Activated CD4-positive, alpha-beta T cell treated with anti-CD3 and anti-CD28 coated beads, Interleukin-2, amount 10 ng/mL, durations not matched to agents 24 days and 14 days (primary cell): ENCODE data around the gene MARCO. TPM values are rescaled to one million over a fixed set of nuclear protein-coding genes. Genes with fewer than 3 reads are reported as not detected.
A peak's percentile ranks its signal among the peaks of the same experiment; 100 is the strongest.
"Not testable (repeated sequence)": the region's sequence is repeated elsewhere in the genome, so short reads cannot be mapped to it uniquely, and the experiment has no call there.

ENCODE experiments used
- DNase-seq: peaks from one replicate; pipeline ENCODE4 v3.0.0; 2022
- H3K27ac Mint-ChIP-seq: one replicate; pipeline ENCODE4 v1.8.0; 2022; ENCODE audit warnings: mild to moderate bottlenecking, mixed read lengths
- H3K27me3 Mint-ChIP-seq: one replicate; pipeline ENCODE4 v1.8.0; 2022; ENCODE audit warnings: mixed read lengths
- H3K36me3 Mint-ChIP-seq: one replicate; pipeline ENCODE4 v1.8.0; 2022; ENCODE audit warnings: low read depth, mild to moderate bottlenecking, mixed read lengths
- H3K4me1 Mint-ChIP-seq: one replicate; pipeline ENCODE4 v1.8.0; 2021; ENCODE audit warnings: mixed read lengths
- H3K4me3 Mint-ChIP-seq: one replicate; pipeline ENCODE4 v1.8.0; 2022; ENCODE audit warnings: mild to moderate bottlenecking, moderate library complexity, mixed read lengths
- H3K9me3 Mint-ChIP-seq: one replicate; pipeline ENCODE4 v1.8.0; 2021; ENCODE audit warnings: mixed read lengths
- intact Hi-C: fragments of 100-400 bp; cut with micrococcal nuclease; formaldehyde crosslinking; loops from one replicate; pipeline ENCODE4 v1.15.1; 2023
- total RNA-seq: library from RNA; stranded (reverse); gene quantifications from 2 replicates; pipeline ENCODE4 v1.2.3, GENCODE V29; 2022

Gene MARCO
- total RNA-seq, 1 donor from 2014 or later = not detected

GRCh38 chr2:118940486-118941120 is 1.4 kb upstream of the MARCO start:
- H3K4me3 Mint-ChIP-seq = no peak overlapping the region
- no peaks in the 10 kb centered on the region for H3K9me3 Mint-ChIP-seq
- H3K27ac Mint-ChIP-seq = no peak overlapping the region
- H3K27me3 Mint-ChIP-seq = no peaks in the 10 kb centered on the region
- no peak for DNase-seq
- no peaks in the 10 kb centered on the region for H3K4me1 Mint-ChIP-seq
- intact Hi-C loops = no loop called here
- no peaks in the 10 kb centered on the region for H3K36me3 Mint-ChIP-seq

- no peak for DNase-seq
- Mint-ChIP-seq H3K4me3 (no peak overlapping the region), H3K27ac (no peak overlapping the region), H3K36me3 (no peaks in the 10 kb centered on the region), H3K9me3 (no peaks in the 10 kb centered on the region), H3K27me3 (no peaks in the 10 kb centered on the region), H3K4me1 (no peaks in the 10 kb centered on the region)
- intact Hi-C loops = no loop called here
These were observed 1.3 kb downstream of the MARCO start for GRCh38 chr2:118943286-118943685.

DNA sequence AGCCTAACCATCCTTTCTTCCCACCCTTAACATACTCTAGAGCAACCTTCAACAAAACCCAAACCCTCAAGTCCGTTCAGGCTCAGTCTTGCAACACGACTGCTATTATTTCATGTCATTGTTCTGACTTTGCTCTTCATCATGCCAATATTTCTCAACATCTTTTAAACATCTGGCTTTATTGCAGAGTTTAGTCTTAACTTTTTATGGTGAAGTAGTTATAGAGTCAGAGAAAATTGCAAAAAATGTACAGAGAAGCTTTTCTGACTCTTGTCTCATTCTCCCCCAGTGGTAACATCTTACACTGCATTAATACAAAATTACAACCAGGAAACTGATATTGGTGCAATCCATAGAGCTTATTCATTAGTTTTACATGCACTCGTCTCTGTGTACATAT is 3.9 kb downstream of the MARCO start:
- intact Hi-C loops = no loop called here
- no peak for DNase-seq
- Mint-ChIP-seq H3K27me3 (no peaks in the 10 kb centered on the region), H3K27ac (no peak overlapping the region), H3K4me3 (no peak overlapping the region), H3K4me1 (no peaks in the 10 kb centered on the region), H3K36me3 (no peaks in the 10 kb centered on the region), H3K9me3 (no peaks in the 10 kb centered on the region)

DNA sequence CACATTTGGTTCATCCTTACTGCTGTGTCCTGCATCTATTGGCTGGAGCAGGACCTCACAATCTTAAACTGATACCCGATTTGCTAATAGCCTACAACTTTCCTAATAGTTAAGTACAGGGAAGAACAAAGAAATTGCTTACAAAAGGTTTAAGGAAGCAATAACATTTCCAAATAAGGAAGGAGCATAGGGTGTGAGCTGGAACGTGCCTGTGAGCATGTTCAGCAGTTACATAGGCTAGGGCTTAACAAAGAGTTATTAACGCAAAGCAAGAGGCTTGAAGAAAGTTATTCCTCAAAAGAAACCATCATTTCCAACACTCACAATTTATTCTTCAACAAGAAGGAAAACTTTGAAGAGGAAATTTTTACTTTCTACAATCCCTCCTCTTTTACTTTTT is 6.3 kb downstream of the MARCO start:
- H3K4me3 Mint-ChIP-seq, H3K9me3 Mint-ChIP-seq, intact Hi-C loops, H3K27me3 Mint-ChIP-seq, DNase-seq, H3K4me1 Mint-ChIP-seq, H3K27ac Mint-ChIP-seq, H3K36me3 Mint-ChIP-seq: not testable (repeated sequence)

- Mint-ChIP-seq H3K4me3 (no peak overlapping the region), H3K36me3 (no peaks in the 10 kb centered on the region), H3K27me3 (no peaks in the 10 kb centered on the region), H3K27ac (no peak overlapping the region), H3K4me1 (no peaks in the 10 kb centered on the region), H3K9me3 (no peaks in the 10 kb centered on the region)
- intact Hi-C loops = no loop called here
- no peak for DNase-seq
These were observed 12.5 kb downstream of the MARCO start for GRCh38 chr2:118954297-118955060.

DNA sequence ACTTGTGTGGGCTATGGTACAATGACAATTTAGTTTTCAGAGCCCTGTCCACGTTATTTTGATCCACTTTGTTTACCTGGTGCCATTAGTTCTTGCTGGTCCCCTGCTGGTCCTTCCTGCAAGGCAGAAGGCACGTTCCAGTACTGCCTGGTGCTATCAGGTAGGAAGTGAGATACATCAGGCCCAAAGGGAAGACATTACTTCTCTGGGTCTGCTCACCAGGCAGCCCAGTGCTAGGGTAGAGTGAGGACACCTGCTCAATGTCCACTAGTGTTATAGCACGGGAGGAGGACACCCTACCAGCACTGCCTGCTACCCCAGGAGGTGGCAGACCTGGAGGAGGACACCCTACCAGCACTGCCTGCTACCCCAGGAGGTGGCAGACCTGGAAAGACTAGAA is 23.7 kb downstream of the MARCO start:
- H3K9me3 Mint-ChIP-seq = no peaks in the 10 kb centered on the region
- H3K27ac Mint-ChIP-seq = no peak overlapping the region
- H3K4me3 Mint-ChIP-seq = no peak overlapping the region
- intact Hi-C loops = no loop called here
- peak; percentile 16 for DNase-seq
- H3K4me1 Mint-ChIP-seq = no peaks in the 10 kb centered on the region
- H3K36me3 Mint-ChIP-seq = no peaks in the 10 kb centered on the region
- H3K27me3 Mint-ChIP-seq = peaks cover 2% of the 10 kb centered on the region

- Mint-ChIP-seq H3K36me3 (no peaks in the 10 kb centered on the region), H3K4me1 (no peaks in the 10 kb centered on the region), H3K4me3 (no peak overlapping the region), H3K27ac (no peak overlapping the region), H3K9me3 (no peaks in the 10 kb centered on the region), H3K27me3 (peaks cover 2% of the 10 kb centered on the region)
- DNase-seq = peak; percentile 31
- intact Hi-C loops = no loop called here
These were observed 25.3 kb downstream of the MARCO start for GRCh38 chr2:118967124-118967880.

- Mint-ChIP-seq H3K27ac (no peak overlapping the region), H3K4me3 (no peak overlapping the region), H3K9me3 (no peaks in the 10 kb centered on the region), H3K36me3 (no peaks in the 10 kb centered on the region), H3K4me1 (no peaks in the 10 kb centered on the region), H3K27me3 (peaks cover 2% of the 10 kb centered on the region)
- intact Hi-C loops = no loop called here
- no peak for DNase-seq
These were observed 26.0 kb downstream of the MARCO start for GRCh38 chr2:118968042-118968441.

- no peaks in the 10 kb centered on the region for H3K9me3 Mint-ChIP-seq
- H3K4me1 Mint-ChIP-seq = no peaks in the 10 kb centered on the region
- peaks cover 2% of the 10 kb centered on the region for H3K27me3 Mint-ChIP-seq
- intact Hi-C loops = no loop called here
- peak; percentile 39 for DNase-seq
- H3K4me3 Mint-ChIP-seq = no peak overlapping the region
- no peak overlapping the region for H3K27ac Mint-ChIP-seq
- no peaks in the 10 kb centered on the region for H3K36me3 Mint-ChIP-seq
These were observed 27.2 kb downstream of the MARCO start for GRCh38 chr2:118968961-118969733.

DNA sequence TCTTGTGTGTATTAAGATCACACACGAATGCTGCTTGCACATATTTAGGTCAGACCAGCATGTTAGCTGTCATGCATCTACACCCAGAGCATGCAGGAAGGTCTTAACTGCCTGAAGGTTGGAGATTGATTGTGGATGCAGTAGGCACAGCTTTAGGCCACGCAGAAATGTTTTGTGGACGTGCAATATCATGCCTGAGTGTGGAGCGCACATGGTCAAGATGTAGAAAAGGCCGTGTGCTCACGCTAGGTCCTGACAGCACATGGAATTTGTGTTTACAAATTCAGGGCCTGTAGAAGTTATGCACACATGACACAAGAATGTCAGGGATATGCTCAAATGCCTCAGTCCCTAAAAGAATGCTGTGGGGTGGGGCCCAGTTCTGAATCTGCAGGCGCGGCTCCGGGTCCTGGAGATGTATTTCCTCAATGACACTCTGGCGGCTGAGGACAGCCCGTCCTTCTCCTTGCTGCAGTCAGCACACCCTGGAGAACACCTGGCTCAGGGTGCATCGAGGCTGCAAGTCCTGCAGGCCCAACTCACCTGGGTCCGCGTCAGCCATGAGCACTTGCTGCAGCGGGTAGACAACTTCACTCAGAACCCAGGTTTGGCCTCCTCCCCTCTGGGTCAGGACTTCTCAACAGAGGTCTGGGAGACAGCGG is 27.9 kb downstream of the MARCO start:
- Mint-ChIP-seq H3K4me3 (no peak overlapping the region), H3K27ac (no peak overlapping the region), H3K9me3 (no peaks in the 10 kb centered on the region), H3K4me1 (no peaks in the 10 kb centered on the region), H3K36me3 (no peaks in the 10 kb centered on the region), H3K27me3 (no peaks in the 10 kb centered on the region)
- intact Hi-C loops = no loop called here
- DNase-seq = peak; percentile 29

GRCh38 chr2:118970396-118971135 is 28.6 kb downstream of the MARCO start:
- intact Hi-C loops = no loop called here
- Mint-ChIP-seq H3K4me3 (no peak overlapping the region), H3K4me1 (no peaks in the 10 kb centered on the region), H3K27me3 (no peaks in the 10 kb centered on the region), H3K27ac (no peak overlapping the region), H3K36me3 (no peaks in the 10 kb centered on the region), H3K9me3 (no peaks in the 10 kb centered on the region)
- peak; percentile 15 for DNase-seq

- H3K27ac Mint-ChIP-seq = no peak overlapping the region
- no peaks in the 10 kb centered on the region for H3K4me1 Mint-ChIP-seq
- peak; percentile 43 for DNase-seq
- intact Hi-C loops = no loop called here
- no peaks in the 10 kb centered on the region for H3K36me3 Mint-ChIP-seq
- H3K27me3 Mint-ChIP-seq = no peaks in the 10 kb centered on the region
- H3K4me3 Mint-ChIP-seq = no peak overlapping the region
- H3K9me3 Mint-ChIP-seq = no peaks in the 10 kb centered on the region
These were observed 29.5 kb downstream of the MARCO start for GRCh38 chr2:118971245-118972122.
